PC-9 (cell line): ENCODE measurements around the gene HEPACAM2. TPM values are rescaled to one million over a fixed set of nuclear protein-coding genes. Genes with fewer than 3 reads are reported as not detected.

Experiments
- BruUV-seq: library from RNA; stranded (reverse); fragments of 400-500 nt; replicated peaks from 2 replicates; lab custom pipeline; 2021; lab: Mats Ljungman, UMichigan
- CTCF ChIA-PET: fragments of 300-600 bp; sonication (Branson Sonifier 250); formaldehyde crosslinking; loops from one replicate; lab custom pipeline; 2022; ENCODE audit warnings: antibody characterized with exemption; lab: Charles Lee
- POLR2A ChIA-PET: fragments of 300-600 bp; sonication (Branson Sonifier 250); formaldehyde crosslinking; loops from one replicate; lab custom pipeline; 2022; ENCODE audit warnings: antibody characterized with exemption; ENCODE audit not compliant: unreplicated experiment; lab: Charles Lee
- DNase-seq, 2 experiments: peaks; one replicate each; pipeline versions ENCODE4 v3.0.0 to v3.0.0-alpha.2; 2015 to 2022; ENCODE audit warnings: mixed read lengths in 1 of 2
- H2AFZ ChIP-seq: fragments of 200-600 bp; sonication (generic); 2 replicates; pipeline ENCODE4 v1.8.1; 2017; ENCODE audit warnings: antibody characterized with exemption
- H3F3A ChIP-seq: fragments of 200-600 bp; sonication (generic); 2 replicates; pipeline ENCODE4 v1.8.1; 2017; ENCODE audit warnings: antibody characterized with exemption, mild to moderate bottlenecking, low read depth; ENCODE audit not compliant: insufficient read depth
- H3K27ac ChIP-seq: fragments of 200-600 bp; sonication (generic); 2 replicates; pipeline ENCODE4 v1.6.1; 2016; ENCODE audit warnings: mixed run types
- H3K27me3 ChIP-seq: fragments of 200-600 bp; sonication (generic); 2 replicates; pipeline ENCODE4 v1.6.1; 2016; ENCODE audit warnings: low read depth, mixed run types; ENCODE audit not compliant: insufficient read depth
- H3K36me3 ChIP-seq: fragments of 200-600 bp; sonication (generic); 2 replicates; pipeline ENCODE4 v1.6.1; 2016; ENCODE audit warnings: low read depth, mixed run types
- H3K4me1 ChIP-seq: fragments of 200-600 bp; sonication (generic); replicated peaks from 2 replicates; pipeline ENCODE4 v1.6.1; 2016; ENCODE audit warnings: mixed run types; ENCODE audit not compliant: insufficient read depth
- H3K4me2 ChIP-seq: fragments of 200-600 bp; sonication (generic); 2 replicates; pipeline ENCODE4 v1.6.1; 2017; ENCODE audit warnings: mixed run types
- H3K4me3 ChIP-seq: fragments of 200-600 bp; sonication (generic); 2 replicates; pipeline ENCODE4 v1.6.1; 2016; ENCODE audit warnings: mixed run types
- H3K79me2 ChIP-seq: fragments of 200-600 bp; sonication (generic); 2 replicates; pipeline ENCODE4 v1.6.1; 2017; ENCODE audit warnings: low read depth, mixed run types
- H3K9me2 ChIP-seq: fragments of 200-600 bp; sonication (generic); 2 replicates; pipeline ENCODE4 v1.8.1; 2017; ENCODE audit warnings: mild to moderate bottlenecking; ENCODE audit not compliant: insufficient read depth
- H3K9me3 ChIP-seq: fragments of 200-600 bp; sonication (generic); 2 replicates; pipeline ENCODE4 v1.8.1; 2016; ENCODE audit warnings: low read depth; ENCODE audit not compliant: insufficient read depth
- H4K20me1 ChIP-seq: fragments of 200-600 bp; sonication (generic); 2 replicates; pipeline ENCODE4 v1.8.1; 2017; ENCODE audit not compliant: insufficient read depth
- EZH2 ChIP-seq: fragments of 200-600 bp; sonication (generic); IDR thresholded peaks from 2 replicates; pipeline ENCODE4 v1.8.0; 2017; ENCODE audit warnings: antibody characterized with exemption, low read depth
- intact Hi-C: fragments of 100-400 bp; cut with micrococcal nuclease; formaldehyde crosslinking; loops from one replicate; pipeline ENCODE4 v1.10.0; 2022; ENCODE audit not compliant: unreplicated experiment
- total RNA-seq: library from RNA; stranded (reverse); gene quantifications from 2 replicates; pipeline ENCODE4 v1.2.3, GENCODE V29; 2021
- TF ChIP-seq, protein P1 (sequence below): fragments of 200-600 bp; sonication (generic); conservative IDR thresholded peaks from 2 replicates; pipeline ENCODE4 v1.6.1; 2017; ENCODE audit warnings: mixed run types, antibody characterized with exemption, mild to moderate bottlenecking, moderate library complexity

The HEPACAM2 gene
- total RNA-seq, 1 experiment from 2014 or later = not detected

DNA sequence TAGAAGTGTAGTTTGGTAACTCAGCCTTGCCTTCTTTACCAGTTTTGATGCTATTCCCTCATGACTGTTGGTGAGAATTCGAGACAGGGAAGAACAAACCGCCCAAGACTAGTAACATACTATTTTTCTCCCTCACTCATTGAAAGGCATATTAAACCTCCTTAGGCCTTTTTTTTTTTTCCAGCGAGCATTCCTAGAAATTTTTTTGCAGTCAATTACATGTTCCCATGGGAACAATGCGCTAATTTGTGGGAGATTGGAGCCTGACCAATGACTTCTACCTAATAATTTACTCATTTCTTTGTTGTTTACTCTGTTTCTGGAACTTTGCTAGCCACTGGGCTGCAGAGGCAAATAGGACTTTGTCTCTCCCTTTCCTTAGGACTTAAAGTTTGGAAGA, 11.9 kb upstream of the HEPACAM2 start:
- intact Hi-C loops = no loop called here
- no TSS peak for BruUV-seq

DNA sequence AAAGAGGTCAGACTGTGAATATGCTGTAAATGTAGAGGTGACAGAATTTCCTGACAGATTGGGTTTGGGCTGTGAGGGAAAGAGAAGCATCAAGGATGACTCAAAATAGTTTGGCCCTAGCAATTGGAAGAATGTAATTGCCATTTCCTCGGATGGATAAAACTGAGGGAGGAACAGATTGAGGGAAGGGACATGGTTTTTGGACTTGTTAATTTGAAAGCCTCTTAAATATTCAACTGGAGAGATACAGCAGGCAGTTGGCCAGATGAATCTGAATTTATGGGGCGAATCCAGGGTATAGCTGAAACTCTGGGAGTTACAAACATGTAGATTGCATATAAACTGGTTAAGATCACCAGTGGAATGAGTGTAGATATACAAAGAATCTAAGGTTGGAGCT, 9.3 kb upstream of the HEPACAM2 start:
- ChIA-PET POLR2A (no interaction called here), CTCF (no interaction called here)
- no peak for TF ChIP-seq EZH2
- TF ChIP-seq, protein P1, sequence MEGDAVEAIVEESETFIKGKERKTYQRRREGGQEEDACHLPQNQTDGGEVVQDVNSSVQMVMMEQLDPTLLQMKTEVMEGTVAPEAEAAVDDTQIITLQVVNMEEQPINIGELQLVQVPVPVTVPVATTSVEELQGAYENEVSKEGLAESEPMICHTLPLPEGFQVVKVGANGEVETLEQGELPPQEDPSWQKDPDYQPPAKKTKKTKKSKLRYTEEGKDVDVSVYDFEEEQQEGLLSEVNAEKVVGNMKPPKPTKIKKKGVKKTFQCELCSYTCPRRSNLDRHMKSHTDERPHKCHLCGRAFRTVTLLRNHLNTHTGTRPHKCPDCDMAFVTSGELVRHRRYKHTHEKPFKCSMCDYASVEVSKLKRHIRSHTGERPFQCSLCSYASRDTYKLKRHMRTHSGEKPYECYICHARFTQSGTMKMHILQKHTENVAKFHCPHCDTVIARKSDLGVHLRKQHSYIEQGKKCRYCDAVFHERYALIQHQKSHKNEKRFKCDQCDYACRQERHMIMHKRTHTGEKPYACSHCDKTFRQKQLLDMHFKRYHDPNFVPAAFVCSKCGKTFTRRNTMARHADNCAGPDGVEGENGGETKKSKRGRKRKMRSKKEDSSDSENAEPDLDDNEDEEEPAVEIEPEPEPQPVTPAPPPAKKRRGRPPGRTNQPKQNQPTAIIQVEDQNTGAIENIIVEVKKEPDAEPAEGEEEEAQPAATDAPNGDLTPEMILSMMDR = no peak
- DNase-seq = no peak
- intact Hi-C loops = no loop called here
- H3K79me2 ChIP-seq = peaks cover 27% of the 10 kb centered on the region
- no peak overlapping the region for H3K4me2 ChIP-seq
- H3K9me2 ChIP-seq = no peaks in the 10 kb centered on the region
- peaks cover 3% of the 10 kb centered on the region; the same call in 1 of the 2 replicates for H4K20me1 ChIP-seq
- H3K27ac ChIP-seq = no peak overlapping the region
- no peaks in the 10 kb centered on the region for H3K36me3 ChIP-seq
- H3K4me1 ChIP-seq = peaks cover 8% of the 10 kb centered on the region; the same call in 1 of the 2 replicates
- H3K27me3 ChIP-seq = no peaks in the 10 kb centered on the region
- H3F3A ChIP-seq = peaks cover 11% of the 10 kb centered on the region; the same call in 1 of the 2 replicates
- no peak overlapping the region for H2AFZ ChIP-seq
- no peak overlapping the region for H3K4me3 ChIP-seq
- H3K9me3 ChIP-seq = no peaks in the 10 kb centered on the region
- BruUV-seq = no TSS peak

More for the DNA sequence above, 11.9 kb upstream of the HEPACAM2 start:
- CTCF ChIA-PET = no interaction called here
- Histone ChIP-seq H3K27me3 (no peaks in the 10 kb centered on the region), H3K79me2 (peaks cover 21% of the 10 kb centered on the region), H3K4me2 (no peak overlapping the region), H3K4me3 (no peak overlapping the region), H4K20me1 (peaks cover 3% of the 10 kb centered on the region; the same call in 1 of the 2 replicates), H3K9me3 (no peaks in the 10 kb centered on the region), H3K27ac (no peak overlapping the region), H3F3A (no peaks in the 10 kb centered on the region), H2AFZ (no peak overlapping the region), H3K4me1 (no peaks in the 10 kb centered on the region; the same call in 1 of the 2 replicates), H3K9me2 (no peaks in the 10 kb centered on the region), H3K36me3 (no peaks in the 10 kb centered on the region)
- no peak for TF ChIP-seq EZH2
- TF ChIP-seq, protein P1 = no peak
- POLR2A ChIA-PET = no interaction called here
- DNase-seq = no peak

DNA sequence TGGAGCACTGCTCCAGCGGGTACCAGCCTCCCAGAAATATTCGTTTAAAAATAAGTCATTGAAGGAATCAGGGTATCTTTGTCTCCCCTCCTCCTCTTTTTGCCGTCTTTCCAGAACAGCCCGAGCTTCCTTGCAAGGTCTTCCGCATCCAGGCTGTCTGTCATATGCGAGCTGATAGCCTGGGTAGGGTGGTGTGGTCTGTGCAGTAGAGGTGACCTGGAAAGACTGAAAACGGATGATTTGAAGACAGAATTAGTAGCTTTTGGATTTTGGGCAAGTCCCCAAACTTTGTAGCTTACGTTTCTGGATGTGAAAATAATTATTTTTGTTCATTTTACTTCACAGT, 6.4 kb upstream of the HEPACAM2 start:
- Histone ChIP-seq H3K9me2 (no peaks in the 10 kb centered on the region), H3K79me2 (peaks cover 27% of the 10 kb centered on the region), H3K36me3 (no peaks in the 10 kb centered on the region), H3K4me3 (peak overlapping the region; percentile 70), H3K4me2 (peak overlapping the region; percentile 84), H2AFZ (peak overlapping the region; percentile 85), H3K9me3 (no peaks in the 10 kb centered on the region), H3K4me1 (peaks cover 14% of the 10 kb centered on the region; the same call in 1 of the 2 replicates), H4K20me1 (no peaks in the 10 kb centered on the region), H3K27me3 (no peaks in the 10 kb centered on the region), H3K27ac (no peak overlapping the region), H3F3A (peaks cover 11% of the 10 kb centered on the region; the same call in 1 of the 2 replicates)
- POLR2A ChIA-PET = interaction anchor here (0.5 to 0.8 kb wide), 5 partner anchors 9 to 1068 kb away, joined by 4 to 9 read pairs (median 4); partner anchors contain the start of genes ANKIB1 and KRIT1
- intact Hi-C loops = loop anchor here (1.0 to 5.0 kb wide), 4 partner anchors 114 to 770 kb away; partner anchors contain the start of genes CDK6, PEX1 and RBM48
- TSS peak; percentile 44 for BruUV-seq
- CTCF ChIA-PET = interaction anchor here (1.1 to 1.6 kb wide), 2 partner anchors 116 to 704 kb away, joined by 4 to 5 read pairs; partner anchors contain the start of gene RBM48
- no peak for DNase-seq
- TF ChIP-seq EZH2 = no peak
- TF ChIP-seq, protein P1 = no peak
